Neural cell (in vitro differentiated cells): ENCODE measurements around the gene TSPAN9. TPM values are rescaled to one million over a fixed set of nuclear protein-coding genes. Genes with fewer than 3 reads are reported as not detected.

Experiments
- H2AFZ ChIP-seq: fragments of 200-600, 300-800 bp; sonication (generic), shearing (Covaris generic); 2 replicates; pipeline ENCODE4 v1.6.0; 2014; ENCODE audit warnings: low read depth, mild to moderate bottlenecking, antibody characterized with exemption, low read length, moderate library complexity
- H3F3A ChIP-seq: fragments of 200-600 bp; shearing (Covaris generic); 2 replicates; pipeline ENCODE4 v1.6.1; 2016; ENCODE audit warnings: mild to moderate bottlenecking, moderate library complexity, mixed read lengths, antibody characterized with exemption, low read length; ENCODE audit not compliant: insufficient read depth, poor library complexity, severe bottlenecking
- H3K27ac ChIP-seq: fragments of 200-600, 300-800 bp; sonication (generic), shearing (Covaris generic); 2 replicates; pipeline ENCODE4 v1.5.1; 2014; ENCODE audit warnings: mild to moderate bottlenecking, low read length, moderate library complexity
- H3K27me3 ChIP-seq: fragments of 300-800, 200-600 bp; sonication (generic), shearing (Covaris generic); 2 replicates; pipeline ENCODE4 v1.6.0; 2014; ENCODE audit warnings: mild to moderate bottlenecking, low read depth, low read length, moderate library complexity; ENCODE audit not compliant: insufficient read depth
- H3K36me3 ChIP-seq: fragments of 300-800, 200-600 bp; sonication (generic), shearing (Covaris generic); 2 replicates; pipeline ENCODE4 v1.5.1; 2014; ENCODE audit warnings: mild to moderate bottlenecking, antibody characterized with exemption, low read length, moderate library complexity; ENCODE audit not compliant: insufficient read depth
- H3K4me2 ChIP-seq: fragments of 300-800, 200-600 bp; sonication (generic), shearing (Covaris generic); 2 replicates; pipeline ENCODE4 v1.6.0; 2014; ENCODE audit warnings: mild to moderate bottlenecking, low read length
- H3K4me3 ChIP-seq: fragments of 300-800, 200-600 bp; sonication (generic), shearing (Covaris generic); 2 replicates; pipeline ENCODE4 v1.5.1; 2014; ENCODE audit warnings: mild to moderate bottlenecking, low read length, moderate library complexity
- H3K79me2 ChIP-seq: fragments of 200-600 bp; shearing (Covaris generic); replicated peaks from 2 replicates; pipeline ENCODE4 v1.6.0; 2014; ENCODE audit warnings: mild to moderate bottlenecking, low read length, moderate library complexity; ENCODE audit not compliant: insufficient read depth
- H3K9ac ChIP-seq: fragments of 300-800, 200-600 bp; sonication (generic), shearing (Covaris generic); 2 replicates; pipeline ENCODE4 v1.6.1; 2016; ENCODE audit warnings: mild to moderate bottlenecking, low read length, mixed read lengths
- H3K9me2 ChIP-seq: fragments of 200-600 bp; shearing (Covaris generic); 2 replicates; pipeline ENCODE4 v1.6.1; 2016; ENCODE audit warnings: mild to moderate bottlenecking, low read length, mixed read lengths; ENCODE audit not compliant: insufficient read depth
- H3K9me3 ChIP-seq: fragments of 200-600, 300-800 bp; sonication (generic), shearing (Covaris generic); 2 replicates; pipeline ENCODE4 v1.6.1; 2016; ENCODE audit warnings: mild to moderate bottlenecking, mixed run types, low read length, moderate library complexity, mixed read lengths
- H4K20me1 ChIP-seq: fragments of 200-600 bp; shearing (Covaris generic); 2 replicates; pipeline ENCODE4 v1.6.1; 2016; ENCODE audit warnings: mild to moderate bottlenecking, mixed run types; ENCODE audit not compliant: insufficient read depth
- CTCF ChIP-seq: fragments of 450-650 bp; IDR thresholded peaks from 2 replicates; pipeline ENCODE4 v1.5.1; 2014; ENCODE audit warnings: antibody characterized with exemption, mild to moderate bottlenecking, moderate library complexity; ENCODE audit not compliant: poor library complexity, severe bottlenecking
- EP300 ChIP-seq: fragments of 450-650 bp; conservative IDR thresholded peaks from 2 replicates; pipeline ENCODE4 v1.6.1; 2014; ENCODE audit warnings: antibody characterized with exemption, mild to moderate bottlenecking, moderate library complexity; ENCODE audit not compliant: poor library complexity, severe bottlenecking
- EZH2 ChIP-seq: fragments of 200-600, 300-800 bp; shearing (Covaris generic), sonication (generic); IDR thresholded peaks from 2 replicates; pipeline ENCODE4 v1.6.1; 2014; ENCODE audit warnings: antibody characterized with exemption, low read length, borderline replicate concordance, mild to moderate bottlenecking; ENCODE audit not compliant: insufficient read depth, poor library complexity, severe bottlenecking
- MXI1 ChIP-seq: fragments of 450-650 bp; conservative IDR thresholded peaks from 2 replicates; pipeline ENCODE4 v1.6.1; 2014; ENCODE audit warnings: antibody characterized with exemption, mild to moderate bottlenecking; ENCODE audit not compliant: poor library complexity, severe bottlenecking
- POLR2AphosphoS5 ChIP-seq: IDR thresholded peaks from 2 replicates; pipeline ENCODE4 v1.6.1; 2012
- RAD21 ChIP-seq: fragments of 450-650 bp; conservative IDR thresholded peaks from 2 replicates; pipeline ENCODE4 v1.6.1; 2014; ENCODE audit warnings: antibody characterized with exemption, mild to moderate bottlenecking, moderate library complexity
- SMC3 ChIP-seq: fragments of 450-650 bp; conservative IDR thresholded peaks from 2 replicates; pipeline ENCODE4 v1.6.1; 2014; ENCODE audit warnings: antibody characterized with exemption, mild to moderate bottlenecking, moderate library complexity; ENCODE audit not compliant: poor library complexity
- TAF1 ChIP-seq: IDR thresholded peaks from 2 replicates; pipeline ENCODE4 v1.6.1; 2012; ENCODE audit warnings: low read depth
- polyA plus RNA-seq: library from polyadenylated mRNA; depleted of rRNA; stranded (reverse); fragments of >200 nt; gene quantifications from 2 replicates; pipeline ENCODE4 v1.2.3, GENCODE V29; 2014
- TF ChIP-seq, protein P1 (sequence below): IDR thresholded peaks from 2 replicates; pipeline ENCODE4 v1.6.1; 2012; ENCODE audit warnings: borderline replicate concordance

Gene TSPAN9
- polyA plus RNA-seq, 1 donor from 2014 or later, result 11.9 TPM

GRCh38 chr12:3218228-3219171 is 141.3 kb downstream of the TSPAN9 start:
- Histone ChIP-seq H3K4me3 (no peak overlapping the region), H3K27ac (no peak overlapping the region), H4K20me1 (no peaks in the 10 kb centered on the region), H3K9me2 (no peaks in the 10 kb centered on the region), H3K4me2 (no peak overlapping the region), H3K36me3 (no peaks in the 10 kb centered on the region), H3K79me2 (no peaks in the 10 kb centered on the region), H3K27me3 (no peaks in the 10 kb centered on the region), H3K9ac (no peak overlapping the region), H3F3A (peaks cover 4% of the 10 kb centered on the region), H2AFZ (no peak overlapping the region), H3K9me3 (no peaks in the 10 kb centered on the region)
- TF ChIP-seq TAF1 (no peak), CTCF (no peak), SMC3 (no peak), MXI1 (no peak), EZH2 (no peak), EP300 (no peak)
- TF ChIP-seq, protein P1, sequence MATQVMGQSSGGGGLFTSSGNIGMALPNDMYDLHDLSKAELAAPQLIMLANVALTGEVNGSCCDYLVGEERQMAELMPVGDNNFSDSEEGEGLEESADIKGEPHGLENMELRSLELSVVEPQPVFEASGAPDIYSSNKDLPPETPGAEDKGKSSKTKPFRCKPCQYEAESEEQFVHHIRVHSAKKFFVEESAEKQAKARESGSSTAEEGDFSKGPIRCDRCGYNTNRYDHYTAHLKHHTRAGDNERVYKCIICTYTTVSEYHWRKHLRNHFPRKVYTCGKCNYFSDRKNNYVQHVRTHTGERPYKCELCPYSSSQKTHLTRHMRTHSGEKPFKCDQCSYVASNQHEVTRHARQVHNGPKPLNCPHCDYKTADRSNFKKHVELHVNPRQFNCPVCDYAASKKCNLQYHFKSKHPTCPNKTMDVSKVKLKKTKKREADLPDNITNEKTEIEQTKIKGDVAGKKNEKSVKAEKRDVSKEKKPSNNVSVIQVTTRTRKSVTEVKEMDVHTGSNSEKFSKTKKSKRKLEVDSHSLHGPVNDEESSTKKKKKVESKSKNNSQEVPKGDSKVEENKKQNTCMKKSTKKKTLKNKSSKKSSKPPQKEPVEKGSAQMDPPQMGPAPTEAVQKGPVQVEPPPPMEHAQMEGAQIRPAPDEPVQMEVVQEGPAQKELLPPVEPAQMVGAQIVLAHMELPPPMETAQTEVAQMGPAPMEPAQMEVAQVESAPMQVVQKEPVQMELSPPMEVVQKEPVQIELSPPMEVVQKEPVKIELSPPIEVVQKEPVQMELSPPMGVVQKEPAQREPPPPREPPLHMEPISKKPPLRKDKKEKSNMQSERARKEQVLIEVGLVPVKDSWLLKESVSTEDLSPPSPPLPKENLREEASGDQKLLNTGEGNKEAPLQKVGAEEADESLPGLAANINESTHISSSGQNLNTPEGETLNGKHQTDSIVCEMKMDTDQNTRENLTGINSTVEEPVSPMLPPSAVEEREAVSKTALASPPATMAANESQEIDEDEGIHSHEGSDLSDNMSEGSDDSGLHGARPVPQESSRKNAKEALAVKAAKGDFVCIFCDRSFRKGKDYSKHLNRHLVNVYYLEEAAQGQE, result no peak

GRCh38 chr12:3219233-3219632 is 142.1 kb downstream of the TSPAN9 start:
- Histone ChIP-seq H3F3A (peaks cover 6% of the 10 kb centered on the region), H3K4me3 (no peak overlapping the region), H3K27ac (no peak overlapping the region), H3K27me3 (no peaks in the 10 kb centered on the region), H3K79me2 (no peaks in the 10 kb centered on the region), H2AFZ (no peak overlapping the region), H3K9ac (no peak overlapping the region), H3K4me2 (no peak overlapping the region), H3K9me3 (no peaks in the 10 kb centered on the region), H4K20me1 (no peaks in the 10 kb centered on the region), H3K9me2 (no peaks in the 10 kb centered on the region), H3K36me3 (no peaks in the 10 kb centered on the region)
- no peak for TF ChIP-seq EP300
- no peak for TF ChIP-seq POLR2AphosphoS5
- no peak for TF ChIP-seq EZH2
- no peak for TF ChIP-seq CTCF
- no peak for TF ChIP-seq RAD21
- no peak for TF ChIP-seq SMC3
- no peak for TF ChIP-seq TAF1
- TF ChIP-seq, protein P1, result no peak
- no peak for TF ChIP-seq MXI1
